DND-41 (cell line): ENCODE measurements around the gene TAPT1.

Experiments used
- EZH2 ChIP-seq: IDR thresholded peaks from 3 replicates; pipeline ENCODE4 v1.6.1; 2012; ENCODE audit warnings: borderline replicate concordance, low read depth, mild to moderate bottlenecking, moderate library complexity, low read length, inconsistent platforms; ENCODE audit not compliant: severe bottlenecking
- TF ChIP-seq, protein P1 (sequence below): IDR thresholded peaks from 2 replicates; pipeline ENCODE4 v1.5.1; 2012; ENCODE audit warnings: borderline replicate concordance, low read length, moderate library complexity, mild to moderate bottlenecking; ENCODE audit not compliant: poor library complexity, severe bottlenecking; ENCODE audit errors: extremely low read depth

DNA sequence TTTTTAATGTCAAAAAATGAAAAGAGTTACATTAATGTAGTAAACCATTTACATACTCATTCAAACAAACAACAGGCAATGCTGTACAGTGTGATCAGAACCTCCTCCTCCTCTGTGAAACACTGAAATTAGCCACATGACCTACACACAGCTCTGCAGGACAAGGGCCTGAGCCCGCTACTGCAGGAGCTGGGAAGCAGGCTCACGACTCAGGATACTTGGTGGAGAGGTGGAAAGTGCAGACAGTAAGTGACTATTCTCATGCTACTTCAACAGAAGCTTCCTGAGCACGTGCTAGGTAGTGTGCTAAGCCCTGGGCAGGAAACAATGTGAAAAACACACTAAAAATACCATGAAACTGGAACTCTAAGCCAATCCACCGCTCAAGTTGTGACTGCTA lies 56.8 kb downstream of the TAPT1 start:
- TF ChIP-seq, protein P1, sequence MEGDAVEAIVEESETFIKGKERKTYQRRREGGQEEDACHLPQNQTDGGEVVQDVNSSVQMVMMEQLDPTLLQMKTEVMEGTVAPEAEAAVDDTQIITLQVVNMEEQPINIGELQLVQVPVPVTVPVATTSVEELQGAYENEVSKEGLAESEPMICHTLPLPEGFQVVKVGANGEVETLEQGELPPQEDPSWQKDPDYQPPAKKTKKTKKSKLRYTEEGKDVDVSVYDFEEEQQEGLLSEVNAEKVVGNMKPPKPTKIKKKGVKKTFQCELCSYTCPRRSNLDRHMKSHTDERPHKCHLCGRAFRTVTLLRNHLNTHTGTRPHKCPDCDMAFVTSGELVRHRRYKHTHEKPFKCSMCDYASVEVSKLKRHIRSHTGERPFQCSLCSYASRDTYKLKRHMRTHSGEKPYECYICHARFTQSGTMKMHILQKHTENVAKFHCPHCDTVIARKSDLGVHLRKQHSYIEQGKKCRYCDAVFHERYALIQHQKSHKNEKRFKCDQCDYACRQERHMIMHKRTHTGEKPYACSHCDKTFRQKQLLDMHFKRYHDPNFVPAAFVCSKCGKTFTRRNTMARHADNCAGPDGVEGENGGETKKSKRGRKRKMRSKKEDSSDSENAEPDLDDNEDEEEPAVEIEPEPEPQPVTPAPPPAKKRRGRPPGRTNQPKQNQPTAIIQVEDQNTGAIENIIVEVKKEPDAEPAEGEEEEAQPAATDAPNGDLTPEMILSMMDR = no peak
- TF ChIP-seq EZH2 = no peak
